Activated CD8-positive, alpha-beta memory T cell treated with anti-CD3 and anti-CD28 coated beads, Interleukin-2, amount 50 U/mL, for 24 hours (primary cell): ENCODE data around the gene LGR4.

Source experiments
- DNase-seq: peaks from one replicate; pipeline ENCODE4 v3.0.0-alpha.2; 2020; ENCODE audit errors: extremely low read depth

The LGR4 gene

DNA sequence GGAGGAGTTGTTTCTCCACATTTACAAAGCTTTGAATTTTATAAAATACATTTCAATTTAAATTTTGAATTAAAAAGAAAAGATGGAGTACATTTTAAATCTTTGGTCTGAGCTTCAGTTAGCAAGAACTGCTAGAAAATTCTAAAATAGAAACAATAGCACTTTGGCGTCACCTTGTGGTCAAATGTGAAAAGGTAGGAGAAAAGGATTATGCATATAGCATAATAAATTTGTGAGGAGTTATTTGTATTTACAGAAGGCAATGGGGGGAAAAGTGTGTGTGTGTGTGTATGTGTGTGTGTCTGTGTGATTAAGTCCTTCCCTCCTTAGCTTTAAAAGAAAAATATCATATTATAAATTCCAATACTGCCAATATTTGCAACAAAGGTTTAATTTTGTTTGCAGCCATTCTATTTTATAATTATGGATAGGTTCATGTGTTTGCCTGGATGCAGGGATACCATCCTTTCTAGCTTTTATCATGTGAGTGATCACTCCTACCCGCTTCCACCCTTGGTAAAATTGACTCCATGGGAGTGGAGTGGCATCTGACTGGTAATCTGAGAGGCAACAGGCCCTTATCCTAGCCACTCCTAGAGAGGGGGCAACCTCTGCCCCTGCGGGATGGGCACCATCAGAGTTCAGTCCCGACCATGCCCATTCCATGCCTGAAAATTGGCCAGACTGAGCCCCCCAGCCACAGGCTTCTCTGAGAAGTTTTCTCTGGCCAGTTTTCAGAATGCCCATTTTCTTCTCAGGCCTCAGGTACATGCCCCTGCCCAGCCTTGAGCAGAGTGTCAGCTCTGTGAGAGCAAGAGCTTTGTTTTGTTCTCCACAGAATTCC lies 13.6 kb upstream of the LGR4 start:
- no peak for DNase-seq

- DNase-seq, result no peak
Measured at GRCh38 chr11:27482793-27483192, 10.2 kb upstream of the LGR4 start.

GRCh38 chr11:27481992-27482391 lies 9.4 kb upstream of the LGR4 start:
- DNase-seq, result no peak

GRCh38 chr11:27477831-27478230 lies 5.2 kb upstream of the LGR4 start:
- DNase-seq, result no peak

DNA sequence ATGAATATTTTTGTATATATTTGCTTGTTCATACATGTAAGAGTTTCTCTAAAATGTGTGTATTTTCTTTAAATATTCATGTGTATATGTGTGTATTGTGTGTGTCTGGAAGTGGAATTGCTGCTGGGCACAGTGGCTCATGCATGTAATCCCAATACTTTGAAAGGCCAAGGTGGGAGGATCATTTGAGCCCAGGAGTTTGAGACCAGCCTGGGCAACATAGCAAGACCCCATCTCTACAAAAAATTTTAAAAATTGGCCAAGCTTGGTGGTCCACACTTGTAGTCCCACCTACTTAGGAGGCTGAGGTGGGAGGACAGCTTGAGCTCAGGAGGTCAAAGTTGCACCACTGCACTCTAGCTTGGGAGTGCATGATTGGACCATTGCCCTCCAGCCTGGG lies 4.7 kb upstream of the LGR4 start:
- DNase-seq, result no peak

GRCh38 chr11:27475622-27476021 lies 3.0 kb upstream of the LGR4 start:
- no peak for DNase-seq

- no peak for DNase-seq
Measured at GRCh38 chr11:27473017-27473406, 422 bp upstream of the LGR4 start.

DNA sequence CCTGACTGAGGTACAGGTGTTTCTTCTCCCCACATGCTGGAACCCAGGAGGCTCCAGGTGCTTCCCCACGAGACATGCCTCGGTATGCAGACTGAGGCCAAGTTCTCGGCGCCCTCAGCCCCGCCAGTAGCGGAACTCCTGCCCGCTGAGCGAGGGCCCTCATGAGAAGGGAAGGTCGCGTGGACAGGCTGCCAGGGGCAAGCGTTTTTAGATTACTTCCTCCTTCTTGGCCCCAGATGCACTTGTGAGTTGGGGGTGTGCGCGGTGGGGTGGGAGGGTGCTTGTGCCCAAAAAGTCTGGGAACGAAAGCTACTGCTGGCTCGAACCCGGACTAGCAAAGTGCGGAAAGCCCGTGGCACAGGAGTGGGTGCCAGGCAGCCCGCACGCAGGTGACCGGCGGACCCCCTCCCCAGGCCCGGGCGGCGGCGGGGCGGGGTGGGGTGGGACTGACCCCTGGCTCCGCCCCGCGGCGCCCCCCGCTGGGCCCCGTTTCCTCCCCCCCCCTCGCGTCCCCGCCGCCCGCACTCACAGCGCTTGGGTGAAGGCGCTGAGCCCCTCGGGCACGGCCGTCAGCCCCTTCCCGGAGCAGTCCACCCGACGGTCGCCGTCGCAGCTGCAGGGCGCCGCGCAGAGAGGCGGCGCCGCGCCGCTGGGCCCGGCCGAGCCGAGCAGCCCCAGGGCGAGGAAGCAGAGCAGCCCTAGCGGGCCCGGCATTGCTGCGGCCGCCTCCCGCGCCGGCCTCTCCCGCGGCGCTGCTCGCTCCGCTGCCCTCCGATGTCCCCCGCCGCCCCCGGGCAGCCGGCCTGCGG lies 797 bp downstream of the LGR4 start:
- no peak for DNase-seq

DNA sequence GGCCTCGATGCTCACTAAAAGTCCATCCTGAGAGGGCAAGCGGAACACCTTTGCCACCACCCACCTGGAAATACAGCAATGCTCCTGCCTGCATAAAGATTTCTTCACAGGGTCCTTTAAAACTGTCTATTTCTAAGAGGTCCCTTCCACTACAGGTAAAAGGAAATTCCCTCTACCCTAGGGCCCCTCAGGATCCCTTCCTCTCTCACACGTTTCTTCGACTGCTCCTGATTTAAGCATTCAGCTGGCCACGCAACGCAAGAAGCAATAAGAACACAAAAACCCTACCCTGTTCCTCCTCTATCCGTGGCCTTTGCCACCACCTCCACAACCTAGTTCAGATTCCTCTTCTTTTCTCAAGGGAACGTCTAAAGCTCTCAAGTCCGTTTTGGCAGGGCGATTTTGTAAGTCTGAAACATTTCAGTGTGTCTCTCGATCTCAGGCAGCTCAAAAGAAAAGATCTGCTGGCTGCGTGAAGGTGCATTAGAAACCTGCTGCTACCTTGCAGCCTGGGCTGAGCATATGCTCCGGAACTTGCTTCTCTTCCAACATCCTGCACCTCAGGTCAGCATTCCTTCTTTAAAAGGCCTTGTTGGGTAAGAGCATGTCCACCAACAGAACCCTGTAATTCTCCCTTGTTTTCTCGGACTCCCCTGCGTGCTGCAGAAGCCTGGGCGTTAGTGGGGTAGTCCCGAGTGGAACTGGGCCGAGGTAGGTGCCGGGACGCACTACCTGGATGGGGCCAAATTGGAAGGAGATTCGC lies 1.6 kb downstream of the LGR4 start:
- no peak for DNase-seq

GRCh38 chr11:27470166-27470565 lies 2.4 kb downstream of the LGR4 start:
- DNase-seq, result no peak

DNA sequence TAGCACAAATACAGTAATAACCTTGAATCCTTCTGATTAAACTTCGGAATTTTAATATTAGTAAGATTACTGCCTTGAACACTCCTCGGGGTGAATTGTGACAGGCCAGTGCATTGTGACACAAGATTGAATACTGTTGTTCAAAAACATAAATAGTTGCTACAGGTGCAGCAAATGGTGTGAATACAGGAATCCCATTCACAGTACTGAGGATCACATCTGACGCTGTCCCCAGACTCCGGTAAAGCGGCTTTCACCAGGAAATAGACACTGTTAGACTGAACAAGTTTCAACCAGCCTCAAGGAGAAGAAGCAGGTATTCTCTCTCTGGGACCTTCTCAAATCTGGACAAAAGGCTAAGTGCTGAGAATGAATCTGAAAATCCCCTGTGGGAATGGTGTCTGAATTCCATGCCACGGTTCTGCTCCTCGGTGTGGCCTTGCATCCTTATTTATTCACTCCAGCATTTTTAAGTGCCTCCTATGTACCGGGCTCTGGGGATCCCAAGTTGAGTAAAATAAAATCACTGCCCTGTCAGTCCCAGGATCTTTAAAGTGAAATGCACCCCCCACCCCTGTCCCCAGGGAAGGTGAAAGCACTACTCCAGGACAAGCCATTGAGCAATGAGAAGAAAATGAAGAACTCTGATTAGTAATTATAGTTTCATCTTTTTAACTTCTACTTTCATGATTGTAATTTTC lies 3.4 kb downstream of the LGR4 start:
- DNase-seq, result no peak

GRCh38 chr11:27468209-27468994 lies 4.2 kb downstream of the LGR4 start:
- DNase-seq, result no peak

DNA sequence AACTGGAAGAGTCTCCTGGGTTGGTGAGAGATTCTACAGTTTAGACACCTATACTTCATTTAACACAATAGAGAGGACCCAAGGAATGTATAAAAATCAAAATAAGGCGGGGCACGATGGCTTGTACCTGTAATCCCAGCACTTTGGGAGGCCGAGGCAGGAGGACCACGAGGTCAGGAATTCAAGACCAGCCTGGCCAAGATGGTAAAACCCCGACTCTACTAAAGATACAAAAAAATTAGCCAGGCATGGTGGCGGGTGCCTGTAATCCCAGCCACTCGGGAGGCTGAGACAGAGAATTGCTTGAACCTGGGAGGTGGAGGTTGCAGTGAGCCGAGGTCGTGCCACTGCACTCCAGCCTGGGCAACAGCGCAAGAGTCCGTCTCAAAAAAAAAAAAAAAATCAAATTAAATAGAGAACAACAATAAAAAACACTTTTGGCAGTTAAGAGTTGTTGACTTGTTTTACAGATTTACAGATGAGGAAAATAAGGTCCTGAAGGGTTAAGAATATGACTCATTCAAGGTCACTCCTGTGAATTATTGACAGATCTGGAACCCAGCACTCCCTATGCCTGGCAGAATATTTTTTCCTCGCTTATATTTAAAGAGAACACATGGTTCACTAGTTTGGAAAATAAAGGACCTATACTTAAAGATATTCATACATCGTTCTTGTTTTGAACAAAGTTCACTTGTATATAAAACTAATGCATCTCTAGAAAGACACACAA lies 5.2 kb downstream of the LGR4 start:
- no peak for DNase-seq

- no peak for DNase-seq
Measured at GRCh38 chr11:27466363-27466762, 6.2 kb downstream of the LGR4 start.

DNA sequence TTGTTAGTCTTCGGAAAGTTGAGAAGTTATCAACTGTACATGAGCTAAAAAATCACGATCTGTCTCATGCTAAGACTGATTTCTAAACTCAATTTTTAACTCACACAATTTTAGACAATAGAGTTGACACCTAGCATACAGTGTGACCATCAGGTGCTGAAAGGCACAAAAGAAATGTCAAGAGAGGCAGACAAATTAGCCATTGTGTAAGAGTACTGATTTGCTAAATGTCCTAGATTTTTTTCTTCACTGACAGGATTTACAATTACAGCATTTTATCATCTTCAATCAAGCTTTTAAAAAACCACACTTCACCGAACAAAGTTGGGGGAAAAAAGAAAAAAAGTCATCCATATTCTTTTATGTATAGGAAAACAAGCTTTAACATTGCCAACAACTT lies 7.0 kb downstream of the LGR4 start:
- DNase-seq, result no peak

DNA sequence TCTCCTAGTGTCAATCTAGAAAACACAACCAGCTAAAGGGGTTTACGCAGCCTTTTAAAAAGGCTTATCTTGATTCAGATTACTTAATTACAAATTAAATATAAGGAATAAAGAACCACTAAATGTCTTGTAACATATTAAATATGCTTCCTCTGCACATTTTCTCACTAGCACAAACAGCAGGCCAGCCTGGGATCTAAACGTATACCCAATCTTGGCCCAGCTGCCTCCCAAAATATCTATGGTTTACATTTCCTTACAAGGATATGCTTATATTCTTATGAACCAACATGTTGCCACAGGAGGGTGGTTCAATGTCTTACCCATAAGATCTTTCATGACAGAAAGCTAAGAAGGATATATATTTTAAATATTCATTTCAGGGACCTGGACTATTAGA lies 7.7 kb downstream of the LGR4 start:
- no peak for DNase-seq

- DNase-seq, result no peak
Measured at GRCh38 chr11:27464289-27464696, 8.3 kb downstream of the LGR4 start.

DNA sequence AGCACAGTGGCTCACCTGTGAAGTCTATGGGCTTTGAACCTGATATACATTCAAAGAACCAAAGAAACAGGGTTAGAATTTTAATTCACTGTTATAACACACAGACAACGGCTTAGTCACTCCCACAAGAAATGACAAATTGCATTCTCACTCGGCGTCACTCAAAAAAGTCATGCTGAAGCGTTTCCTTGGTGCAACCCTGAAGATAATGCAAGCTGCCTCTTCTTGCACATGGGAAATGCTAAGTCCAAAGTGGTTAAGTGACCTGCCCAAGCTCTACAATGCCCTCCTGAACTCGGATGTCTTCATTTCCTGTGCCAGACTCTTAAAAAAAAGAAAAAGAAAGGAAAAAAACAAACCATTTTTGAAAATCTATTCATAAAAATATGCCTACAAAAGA lies 10.0 kb downstream of the LGR4 start:
- DNase-seq, result no peak

DNA sequence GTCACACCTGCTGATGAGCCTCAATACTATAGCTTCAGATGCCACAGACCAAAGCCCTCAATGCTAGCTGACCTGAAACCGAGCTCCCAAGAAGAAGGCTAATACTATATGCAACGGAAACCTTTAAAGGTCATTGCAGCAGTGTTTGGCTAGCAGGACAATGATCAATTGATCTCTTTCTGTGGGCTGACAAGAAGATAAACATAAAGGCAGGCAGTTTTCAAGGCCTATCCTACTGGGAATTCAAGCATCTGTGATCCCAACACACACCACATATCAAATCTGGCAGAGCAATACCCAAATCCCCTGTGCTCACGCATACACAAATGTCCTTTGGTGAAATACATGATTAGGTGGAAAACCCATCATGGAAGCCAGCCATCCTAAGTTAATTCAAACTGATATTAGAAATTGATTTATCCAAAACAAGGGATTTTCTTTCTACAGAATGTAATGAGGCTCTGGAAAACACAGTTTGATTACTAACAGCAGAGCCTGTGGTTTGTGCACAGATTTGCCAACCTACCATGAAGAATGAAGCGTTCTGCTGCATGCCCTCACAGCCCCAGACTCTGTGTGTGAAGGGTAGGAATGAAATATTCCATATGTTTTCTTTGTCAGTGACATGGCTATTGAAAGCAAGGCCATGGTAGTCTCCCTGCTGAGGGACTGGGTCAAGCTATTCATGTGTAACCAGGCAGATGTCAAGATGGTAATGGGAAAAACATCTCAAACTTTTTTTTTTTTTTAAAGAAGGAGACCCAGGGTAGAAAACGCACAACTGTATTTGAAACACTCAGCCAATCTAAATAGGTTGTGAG lies 12.2 kb downstream of the LGR4 start:
- no peak for DNase-seq
